ENCODE data around the gene KAZN. TPM values are rescaled to one million over a fixed set of nuclear protein-coding genes. Genes with fewer than 3 reads are reported as not detected.

KAZN gene
- total RNA-seq, 2 experiments from 2014 or later: 0.22 to 0.55 TPM

- Histone ChIP-seq H3K36me3 (ENCODE audit: insufficient read depth, low read length) (no peaks in the 10 kb centered on the region), H3K27ac (ENCODE audit: low read depth in 1 of 2, low read length in 2 of 2) (no peak overlapping the region), H3K4me1 (ENCODE audit: insufficient read depth, low read length) (peaks cover 9% of the 10 kb centered on the region), H3K27me3 (ENCODE audit: control insufficient read depth in 1 of 2, insufficient read depth in 2 of 2, low read length in 2 of 2) (peaks cover 12 to 25% of the 10 kb centered on the region in 2 experiments), H3K4me3 (ENCODE audit: low read length) (no peak overlapping the region), H3K9me3 (ENCODE audit: control insufficient read depth in 1 of 2, insufficient read depth in 1 of 2, low read length in 2 of 2) (peaks cover 0 to 3% of the 10 kb centered on the region in 2 experiments)
- no peaks in the 10 kb centered on the region for H3K9me3 Mint-ChIP-seq
- H3K27ac Mint-ChIP-seq: no peak overlapping the region
- POLR2A ChIA-PET: no interaction called here
- H3K27me3 Mint-ChIP-seq: peaks cover 44% of the 10 kb centered on the region
- CTCF ChIA-PET: no interaction called here
- DNase-seq (no peak), ATAC-seq (ENCODE audit: poor library complexity) (no peak)
- no peak for TF ChIP-seq CTCF (IDR thresholded peaks at IDR 0.05)
- no peak overlapping the region for H3K4me3 Mint-ChIP-seq
- H3K36me3 Mint-ChIP-seq (ENCODE audit: low read depth): no peaks in the 10 kb centered on the region
- peaks cover 14% of the 10 kb centered on the region for H3K4me1 Mint-ChIP-seq (ENCODE audit: low read depth)
- intact Hi-C loops (cut with DNase I, micrococcal nuclease): no loop called here
Observed at GRCh38 chr1:15102646-15103045, 504.2 kb downstream of the KAZN start.

- Mint-ChIP-seq H3K27ac (no peak overlapping the region), H3K4me1 (ENCODE audit: low read depth) (peaks cover 14% of the 10 kb centered on the region), H3K27me3 (peaks cover 45% of the 10 kb centered on the region), H3K36me3 (ENCODE audit: low read depth) (no peaks in the 10 kb centered on the region), H3K4me3 (no peak overlapping the region), H3K9me3 (no peaks in the 10 kb centered on the region)
- POLR2A ChIA-PET: no interaction called here
- Histone ChIP-seq H3K36me3 (ENCODE audit: insufficient read depth, low read length) (no peaks in the 10 kb centered on the region), H3K4me3 (ENCODE audit: low read length) (no peak overlapping the region), H3K9me3 (ENCODE audit: control insufficient read depth in 1 of 2, insufficient read depth in 1 of 2, low read length in 2 of 2) (peaks cover 0 to 5% of the 10 kb centered on the region in 2 experiments), H3K27ac (ENCODE audit: low read depth in 1 of 2, low read length in 2 of 2) (no peak overlapping the region), H3K4me1 (ENCODE audit: insufficient read depth, low read length) (peaks cover 9% of the 10 kb centered on the region), H3K27me3 (ENCODE audit: control insufficient read depth in 1 of 2, insufficient read depth in 2 of 2, low read length in 2 of 2) (peaks cover 12 to 25% of the 10 kb centered on the region in 2 experiments)
- CTCF ChIA-PET: no interaction called here
- ATAC-seq (ENCODE audit: poor library complexity): no peak
- no peak for TF ChIP-seq CTCF (IDR thresholded peaks at IDR 0.05)
- no peak for DNase-seq
- intact Hi-C loops (cut with DNase I, micrococcal nuclease): no loop called here
Observed at GRCh38 chr1:15103211-15103610, 504.7 kb downstream of the KAZN start.

GRCh38 chr1:15103906-15104305 is 505.4 kb downstream of the KAZN start:
- CTCF ChIA-PET: no interaction called here
- peaks cover 9% of the 10 kb centered on the region for H3K4me1 ChIP-seq (ENCODE audit: insufficient read depth, low read length)
- DNase-seq (no peak), ATAC-seq (ENCODE audit: poor library complexity) (no peak)
- Mint-ChIP-seq H3K4me1 (ENCODE audit: low read depth) (peaks cover 14% of the 10 kb centered on the region), H3K27me3 (peaks cover 44% of the 10 kb centered on the region), H3K9me3 (no peaks in the 10 kb centered on the region), H3K36me3 (ENCODE audit: low read depth) (no peaks in the 10 kb centered on the region), H3K27ac (no peak overlapping the region), H3K4me3 (no peak overlapping the region)
- no peaks in the 10 kb centered on the region for H3K36me3 ChIP-seq (ENCODE audit: insufficient read depth, low read length)
- no peak for TF ChIP-seq CTCF (IDR thresholded peaks at IDR 0.05)
- POLR2A ChIA-PET: no interaction called here
- intact Hi-C loops (cut with DNase I, micrococcal nuclease): no loop called here
- H3K27ac ChIP-seq (ENCODE audit: low read depth in 1 of 2, low read length in 2 of 2): no peak overlapping the region
- no peak overlapping the region for H3K4me3 ChIP-seq (ENCODE audit: low read length)
- H3K27me3 ChIP-seq (ENCODE audit: control insufficient read depth in 1 of 2, insufficient read depth in 2 of 2, low read length in 2 of 2): peaks cover 12 to 25% of the 10 kb centered on the region in 2 experiments
- H3K9me3 ChIP-seq (ENCODE audit: control insufficient read depth in 1 of 2, insufficient read depth in 1 of 2, low read length in 2 of 2): peaks cover 0 to 6% of the 10 kb centered on the region in 2 experiments

Measured in CD4-positive, alpha-beta T cell (primary cell).